Panc1 (cell line): ENCODE results near the gene GPRIN2. TPM values are rescaled to one million over a fixed set of nuclear protein-coding genes. Genes with fewer than 3 reads are reported as not detected.

Source experiments
- ATAC-seq: fragments of 200-7000 bp; cut with Tn5 transposase; 2 replicates; pipeline ENCODE4 v1.9.1; 2020; ENCODE audit warnings: mild to moderate bottlenecking, moderate library complexity
- BruUV-seq: library from RNA; stranded (reverse); fragments of 400-500 nt; replicated peaks from 2 replicates; lab custom pipeline; 2021; lab: Mats Ljungman, UMichigan
- CTCF ChIA-PET: fragments of 300-600 bp; sonication (Branson Sonifier 250); formaldehyde crosslinking; loops from one replicate; lab custom pipeline; 2022; ENCODE audit warnings: antibody characterized with exemption; lab: Charles Lee
- POLR2A ChIA-PET: fragments of 300-600 bp; sonication (Branson Sonifier 250); formaldehyde crosslinking; loops from one replicate; lab custom pipeline; 2022; ENCODE audit warnings: antibody characterized with exemption; lab: Charles Lee
- DNase-seq: peaks from one replicate; pipeline ENCODE4 v3.0.0-alpha.2; 2010; ENCODE audit warnings: low read depth, low spot score
- H3K27ac ChIP-seq: 2 replicates; pipeline ENCODE4 v1.5.1; 2011; ENCODE audit warnings: mild to moderate bottlenecking, low read length, inconsistent platforms
- H3K27me3 ChIP-seq: fragments of 200-500 bp; sonication (Bioruptor generic); 2 replicates; pipeline ENCODE4 v1.6.0; 2014; ENCODE audit warnings: low read length, inconsistent platforms; ENCODE audit not compliant: control insufficient read depth, insufficient read depth
- H3K36me3 ChIP-seq: fragments of 200-500 bp; sonication (Bioruptor generic); 2 replicates; pipeline ENCODE4 v1.5.1; 2014; ENCODE audit warnings: inconsistent platforms, mild to moderate bottlenecking, low read length, moderate library complexity; ENCODE audit not compliant: control insufficient read depth, insufficient read depth
- H3K4me1 ChIP-seq: 2 replicates; pipeline ENCODE4 v1.5.1; 2011; ENCODE audit warnings: inconsistent platforms, mild to moderate bottlenecking, low read length, moderate library complexity; ENCODE audit not compliant: control insufficient read depth, insufficient read depth
- H3K4me3 ChIP-seq, 2 experiments: 2 replicates each; pipeline ENCODE4 v1.5.1; 2011 to 2012; ENCODE audit warnings: low read depth in 2 of 2, low read length in 2 of 2, mild to moderate bottlenecking in 2 of 2, inconsistent platforms in 1 of 2, moderate library complexity in 1 of 2
- H3K9me3 ChIP-seq: fragments of 200-500 bp; sonication (Bioruptor generic); 2 replicates; pipeline ENCODE4 v1.5.1; 2014; ENCODE audit warnings: low read depth, mild to moderate bottlenecking, inconsistent platforms, low read length, moderate library complexity; ENCODE audit not compliant: control insufficient read depth, insufficient read depth
- CTCF ChIP-seq: fragments of 450-650 bp; IDR thresholded peaks from 2 replicates; pipeline ENCODE4 v1.5.1; 2017; ENCODE audit warnings: mild to moderate bottlenecking
- POLR2AphosphoS5 ChIP-seq: IDR thresholded peaks from 2 replicates; pipeline ENCODE4 v1.6.1; 2012; ENCODE audit warnings: mild to moderate bottlenecking, low read depth, low read length, moderate library complexity
- REST ChIP-seq, 2 experiments: IDR thresholded peaks; 2 replicates each; pipeline ENCODE4 v1.6.1; 2011 to 2012; ENCODE audit warnings: low read depth in 2 of 2, control low read depth in 1 of 2, low read length in 1 of 2, mild to moderate bottlenecking in 1 of 2, moderate library complexity in 1 of 2; ENCODE audit not compliant: insufficient read depth in 1 of 2
- SIN3A ChIP-seq: IDR thresholded peaks from 2 replicates; pipeline ENCODE4 v1.6.1; 2012; ENCODE audit warnings: low read depth, mild to moderate bottlenecking, low read length, moderate library complexity, borderline replicate concordance; ENCODE audit not compliant: insufficient read depth
- TCF7L2 ChIP-seq: IDR thresholded peaks from 2 replicates; pipeline ENCODE4 v1.6.1; 2011; ENCODE audit warnings: mild to moderate bottlenecking, low read depth, low read length, inconsistent platforms
- in situ Hi-C: cut with HindIII; loops from 2 replicates; pipeline ENCODE4 v1.10.0; 2016; ENCODE audit warnings: low sequenced_read_pairs, low pct_unique_long_range_greater_than_20kb
- intact Hi-C: fragments of 100-400 bp; cut with micrococcal nuclease; formaldehyde crosslinking; loops from one replicate; pipeline ENCODE4 v1.10.0; 2022; ENCODE audit not compliant: unreplicated experiment
- total RNA-seq: library from RNA; stranded (reverse); gene quantifications from one replicate; pipeline ENCODE4 v1.2.1, GENCODE V29; 2021; ENCODE audit not compliant: unreplicated experiment

GPRIN2 gene
- total RNA-seq, 1 experiment from 2014 or later = 12.9 TPM

- CTCF ChIA-PET = interaction anchor here (1.2 kb wide), 1 partner anchor 15 kb away, joined by 3 read pairs; no protein-coding TSS in a partner anchor
- ATAC-seq = no peak
Observed at GRCh38 chr10:46515366-46515765, 41.1 kb downstream of the GPRIN2 start.

GRCh38 chr10:46514899-46515298, 41.6 kb downstream of the GPRIN2 start:
- DNase-seq = no peak
- Histone ChIP-seq H3K27ac (peak overlapping the region; percentile 19), H3K9me3 (no peaks in the 10 kb centered on the region), H3K27me3 (no peaks in the 10 kb centered on the region), H3K36me3 (no peaks in the 10 kb centered on the region), H3K4me3 (no peak overlapping the region), H3K4me1 (peaks cover 12% of the 10 kb centered on the region)
- in situ Hi-C loops (no loop called here), intact Hi-C loops (no loop called here)
- CTCF ChIA-PET = no interaction called here
- ATAC-seq = no peak
- TF ChIP-seq POLR2AphosphoS5 (no peak), SIN3A (no peak), REST (IDR thresholded peaks at IDR 0.05; ENCODE audit: insufficient read depth in 1 of 2, low read depth in 2 of 2, low read length in 1 of 2) (no peak), TCF7L2 (no peak), CTCF (no peak)
- BruUV-seq = no TSS peak
- POLR2A ChIA-PET = no interaction called here

More at GRCh38 chr10:46515366-46515765, 41.1 kb downstream of the GPRIN2 start:
- in situ Hi-C loops (no loop called here), intact Hi-C loops (no loop called here)
- no TSS peak for BruUV-seq
- H3K9me3 ChIP-seq = no peaks in the 10 kb centered on the region
- H3K4me1 ChIP-seq = peaks cover 12% of the 10 kb centered on the region
- TF ChIP-seq POLR2AphosphoS5 (no peak), CTCF (no peak)
- DNase-seq = no peak
- no peaks in the 10 kb centered on the region for H3K27me3 ChIP-seq
- POLR2A ChIA-PET = no interaction called here
- no peak overlapping the region for H3K4me3 ChIP-seq
- peak overlapping the region; percentile 52 for H3K27ac ChIP-seq
- no peaks in the 10 kb centered on the region for H3K36me3 ChIP-seq
